Activated effector memory CD4-positive, alpha-beta T cell treated with anti-CD3 and anti-CD28 coated beads, Interleukin-2, amount 50 U/mL, for 16 hours (primary cell): ENCODE measurements around the gene SLC6A1.
"Not testable (repeated sequence)": the region's sequence is repeated elsewhere in the genome, so short reads cannot be mapped to it uniquely, and the experiment has no call there.

ENCODE experiments used
- DNase-seq: peaks from one replicate; pipeline ENCODE4 v3.0.0-alpha.2; 2020

SLC6A1 gene

DNA sequence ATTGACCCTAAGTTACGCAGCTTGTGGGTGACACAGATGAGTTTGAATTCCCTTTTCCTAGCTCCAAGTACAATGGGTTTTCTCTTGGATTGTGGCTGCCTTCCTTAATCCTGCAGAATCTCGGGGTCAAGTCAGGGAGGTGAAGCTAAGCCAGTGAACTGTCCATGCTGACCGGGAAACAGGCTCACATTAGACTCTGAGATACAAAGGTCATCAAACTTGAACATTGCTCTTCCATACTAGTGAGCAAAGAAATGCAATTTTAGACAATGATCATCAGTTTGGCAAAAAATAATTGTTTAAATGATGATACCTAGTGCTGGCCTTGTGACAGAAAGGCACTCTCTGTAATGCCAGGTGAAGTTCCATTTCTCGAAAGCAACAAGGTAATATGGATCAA, 31.6 kb downstream of the SLC6A1 start:
- no peak for DNase-seq

DNA sequence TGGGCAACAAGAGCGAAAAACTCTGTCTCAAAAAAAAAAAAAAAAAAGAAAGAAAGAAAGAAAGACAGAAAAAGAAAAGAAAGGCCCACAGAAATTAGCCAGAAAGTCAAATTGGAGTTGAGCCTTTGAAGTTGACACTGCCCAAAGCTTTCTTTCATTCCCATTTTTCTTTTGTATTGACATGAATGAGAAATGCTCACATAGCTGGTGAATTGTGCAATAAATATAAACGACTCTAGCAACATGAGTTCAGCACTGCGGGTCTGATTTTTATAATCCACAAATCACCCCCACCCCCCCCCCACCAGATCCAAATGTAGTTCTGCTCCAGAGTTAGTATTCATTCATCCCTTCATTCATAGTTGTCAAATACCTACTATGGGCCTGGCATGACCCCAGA, 37.4 kb downstream of the SLC6A1 start:
- no peak for DNase-seq

DNA sequence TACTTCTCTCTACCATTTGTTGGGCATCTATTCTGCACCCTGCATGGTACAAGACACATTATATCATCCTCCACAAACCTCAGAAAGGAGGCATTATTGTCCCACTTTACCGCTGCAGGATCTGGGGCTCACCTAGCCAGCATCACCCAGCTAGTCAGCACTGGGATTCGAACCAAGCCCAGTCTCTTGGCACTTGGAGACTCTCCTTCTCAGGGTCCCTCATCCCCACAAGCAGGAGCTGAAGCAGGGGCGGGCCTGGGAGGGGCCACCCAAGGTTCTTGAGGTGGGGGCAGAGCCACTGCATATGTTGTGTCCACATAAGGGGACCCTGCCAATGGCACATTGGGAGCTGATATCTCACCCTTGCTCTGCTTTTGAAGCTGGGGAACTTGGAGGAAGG, 41.3 kb downstream of the SLC6A1 start:
- DNase-seq: no peak

DNA sequence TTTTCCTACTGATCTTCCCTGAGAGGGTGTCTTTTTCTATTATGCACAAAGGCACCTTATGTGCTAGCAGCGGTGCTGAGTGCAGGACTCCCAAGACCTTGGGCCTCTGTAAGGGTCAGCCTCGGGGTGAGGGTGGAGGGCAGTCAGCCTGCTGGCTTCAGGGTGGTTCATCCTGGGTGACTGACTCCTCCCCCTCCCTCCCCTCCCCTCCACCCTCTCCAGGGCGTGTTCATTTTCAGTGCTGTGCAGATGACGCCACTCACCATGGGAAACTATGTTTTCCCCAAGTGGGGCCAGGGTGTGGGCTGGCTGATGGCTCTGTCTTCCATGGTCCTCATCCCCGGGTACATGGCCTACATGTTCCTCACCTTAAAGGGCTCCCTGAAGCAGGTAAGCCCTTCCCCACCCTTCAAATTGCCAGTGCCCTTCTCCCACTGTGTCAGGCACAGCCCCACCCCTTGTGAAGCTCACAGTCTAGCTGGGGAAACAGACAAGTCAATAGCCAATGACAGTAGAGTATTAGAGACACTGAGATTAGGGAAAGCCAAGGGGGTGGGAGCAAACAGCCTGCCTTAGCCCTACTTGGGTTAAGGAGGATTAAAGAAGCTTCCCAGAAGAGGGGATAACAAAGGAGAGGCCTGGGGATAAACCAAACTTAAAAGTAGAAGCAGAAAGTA, 41.9 kb downstream of the SLC6A1 start:
- no peak for DNase-seq

DNA sequence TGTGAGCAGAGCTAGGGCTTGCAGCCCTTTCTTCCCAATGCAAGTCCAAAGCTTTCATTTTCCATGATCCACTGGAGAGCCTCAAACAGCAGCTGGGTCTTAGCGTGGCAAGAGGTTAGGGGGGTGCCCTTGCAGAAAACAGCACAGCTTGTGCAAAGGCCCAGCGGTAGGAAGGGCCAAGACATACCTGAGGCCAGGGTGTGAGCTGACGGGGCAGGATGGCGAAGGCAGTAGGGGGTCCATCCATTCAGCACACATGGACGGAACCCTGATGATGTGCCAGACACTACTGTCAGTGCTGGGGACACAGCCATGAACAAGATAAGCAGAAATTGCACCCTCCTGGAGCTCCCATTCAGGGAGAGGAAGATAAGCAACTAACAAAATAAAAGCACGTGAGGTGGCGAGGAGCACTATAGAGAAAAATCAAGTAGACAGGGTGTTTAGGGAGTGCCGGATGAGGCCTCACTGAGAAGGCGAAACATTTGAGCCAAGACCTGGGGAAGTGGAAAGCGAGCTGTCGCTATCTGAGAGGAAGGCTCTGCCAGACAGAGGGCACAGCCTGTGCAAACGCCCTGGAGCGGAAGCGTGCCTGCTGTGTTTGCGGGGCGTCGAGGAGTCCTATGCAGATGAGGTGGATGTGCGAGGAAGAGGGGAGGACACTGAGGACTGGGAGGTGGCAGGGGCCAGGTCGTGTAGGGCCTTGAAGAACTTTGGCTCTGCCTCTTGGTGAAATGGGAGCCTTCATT, 43.4 kb downstream of the SLC6A1 start:
- DNase-seq: no peak

DNA sequence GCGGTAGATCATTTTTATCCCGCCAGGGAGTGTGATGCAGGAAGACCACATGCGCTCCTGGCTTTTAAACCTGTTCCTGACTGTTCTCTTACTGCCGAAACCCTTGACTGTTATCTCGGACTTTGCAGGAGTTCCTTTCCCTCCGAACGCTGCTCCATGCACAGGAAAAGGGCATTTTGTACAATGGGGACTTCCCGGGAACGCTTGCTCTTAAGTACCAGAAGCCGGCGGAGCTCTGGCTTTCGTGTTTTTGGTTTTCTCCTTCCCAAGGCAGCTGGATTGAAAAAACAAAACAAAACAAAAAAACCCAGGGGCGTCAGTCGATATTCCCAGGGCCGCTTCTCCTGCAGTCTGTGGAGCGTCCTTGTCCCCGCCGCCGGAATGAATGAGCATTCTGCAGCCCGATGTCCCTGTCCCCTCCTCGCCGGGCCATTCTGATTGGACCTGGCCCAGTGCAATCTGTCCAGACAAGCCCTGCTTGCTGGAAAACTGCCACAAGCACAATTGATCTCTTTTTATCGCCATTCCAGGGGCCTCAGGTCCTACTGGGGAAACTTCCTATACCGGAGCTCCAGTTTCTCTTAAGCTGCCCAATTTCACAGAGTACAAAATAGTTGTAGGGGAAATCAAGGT, 44.8 kb downstream of the SLC6A1 start:
- DNase-seq: no peak

DNA sequence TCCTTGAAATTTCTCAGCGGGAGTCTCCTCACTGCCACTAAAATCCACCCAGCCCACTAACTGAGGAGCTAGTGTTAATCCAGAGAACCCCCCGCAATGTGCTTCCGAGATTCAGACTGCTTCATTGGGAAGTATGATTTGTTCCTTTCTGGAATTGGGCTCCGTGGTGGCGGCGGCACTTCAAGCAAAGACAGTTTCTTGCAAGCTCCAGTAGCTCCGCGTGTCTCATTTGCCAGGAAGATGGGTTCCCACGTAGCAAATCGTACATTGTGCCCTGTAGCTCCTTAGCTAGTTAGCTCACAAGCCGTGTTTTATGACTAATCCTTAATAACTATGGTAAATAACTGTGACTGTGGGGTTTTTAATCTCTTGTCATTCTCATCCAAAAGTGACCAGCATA, 45.4 kb downstream of the SLC6A1 start:
- no peak for DNase-seq

DNA sequence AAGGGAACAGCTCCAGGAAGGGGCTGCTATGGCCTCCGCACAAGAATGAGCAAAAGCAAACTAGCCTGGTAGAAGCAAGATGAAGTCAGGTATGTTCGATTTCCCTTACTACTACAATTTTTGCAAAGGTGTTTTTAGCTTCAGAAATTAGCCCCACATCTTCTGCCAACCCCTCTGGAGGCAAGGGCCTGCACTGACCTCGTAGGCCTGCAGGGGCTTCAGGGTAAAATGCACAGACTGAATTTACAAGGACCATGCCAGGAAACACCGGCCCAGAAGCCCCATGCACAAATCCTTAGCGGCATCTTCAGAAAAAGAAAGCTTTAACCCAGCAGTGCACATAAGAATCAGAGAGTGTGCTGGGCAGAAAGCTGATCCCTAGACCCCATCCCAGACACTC, 53.0 kb downstream of the SLC6A1 start:
- DNase-seq: no peak

DNA sequence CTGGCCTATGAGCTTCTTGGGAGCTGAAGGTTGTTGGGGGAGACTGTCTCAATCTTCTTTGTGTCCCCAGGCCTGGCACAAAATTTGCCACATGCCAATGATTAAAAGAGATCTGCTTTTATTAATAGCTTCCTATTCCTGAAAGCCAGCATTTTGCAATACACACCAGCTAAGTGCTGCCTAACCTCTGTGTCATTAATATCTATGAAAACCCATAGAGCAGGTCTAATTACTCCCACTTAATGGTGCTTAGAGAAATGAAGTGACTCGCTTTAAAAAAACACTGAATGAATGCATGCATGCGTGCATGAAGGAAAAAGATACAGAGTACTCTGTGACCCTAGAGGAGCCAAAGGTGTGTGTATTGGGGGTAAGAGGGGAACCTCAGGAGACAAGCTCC, 55.0 kb downstream of the SLC6A1 start:
- no peak for DNase-seq

DNA sequence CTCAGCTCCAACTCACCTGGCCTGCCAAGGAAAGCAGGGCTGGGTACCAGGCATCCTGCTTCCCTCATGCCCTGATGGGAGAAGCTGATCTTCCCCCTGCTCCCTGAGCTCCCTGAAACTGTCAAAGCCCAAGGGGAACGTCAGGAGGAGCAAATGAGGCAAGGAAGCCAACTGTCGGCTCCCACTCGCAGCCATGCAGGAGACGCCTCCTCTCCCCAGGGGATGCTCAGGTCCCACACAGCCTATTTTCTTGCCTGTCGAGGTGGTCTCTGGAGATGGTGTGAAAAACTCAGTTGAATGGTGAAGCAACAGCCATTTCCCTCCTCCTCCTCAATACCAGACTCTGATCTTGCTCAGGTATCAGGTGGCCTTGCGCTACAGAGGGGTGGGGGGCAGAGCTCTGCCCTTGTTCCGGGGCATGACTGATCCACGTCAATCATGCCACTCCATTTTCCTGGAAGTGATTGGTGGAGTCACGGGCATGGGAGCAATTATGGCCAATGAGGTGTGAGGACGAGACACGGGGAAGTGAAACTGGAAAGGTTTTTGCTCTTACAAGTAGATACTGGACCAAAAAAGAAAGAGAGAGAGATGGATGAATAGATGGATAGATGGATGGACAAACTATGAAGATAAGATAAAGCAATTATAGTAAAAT, 58.2 kb downstream of the SLC6A1 start:
- no peak for DNase-seq

DNA sequence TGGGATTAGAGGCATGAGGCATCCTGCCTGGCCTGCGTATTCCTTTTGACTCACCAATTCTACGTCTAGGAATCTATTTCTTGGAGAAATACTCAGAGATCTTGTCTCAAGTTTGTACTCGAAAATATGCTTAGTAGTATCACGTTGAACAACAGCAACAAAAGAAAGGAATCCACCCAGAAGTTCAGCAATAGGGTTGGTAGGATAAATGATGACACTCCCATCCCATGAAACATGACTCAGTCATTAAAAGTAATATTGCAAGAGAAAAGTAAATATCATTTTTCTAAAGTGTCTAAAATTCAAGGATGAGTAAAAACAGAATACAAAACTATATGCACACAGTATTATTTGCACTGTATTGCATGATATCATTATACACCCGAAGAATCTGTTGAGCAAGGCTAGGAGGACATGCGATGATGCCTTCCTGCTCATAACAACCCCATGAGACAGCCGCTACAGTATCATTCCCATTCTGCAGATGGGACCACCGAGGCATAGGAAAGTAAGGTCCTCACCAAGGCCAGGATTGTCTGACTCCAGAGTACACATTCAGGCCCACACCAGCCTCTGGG, 61.5 kb downstream of the SLC6A1 start:
- no peak for DNase-seq

DNA sequence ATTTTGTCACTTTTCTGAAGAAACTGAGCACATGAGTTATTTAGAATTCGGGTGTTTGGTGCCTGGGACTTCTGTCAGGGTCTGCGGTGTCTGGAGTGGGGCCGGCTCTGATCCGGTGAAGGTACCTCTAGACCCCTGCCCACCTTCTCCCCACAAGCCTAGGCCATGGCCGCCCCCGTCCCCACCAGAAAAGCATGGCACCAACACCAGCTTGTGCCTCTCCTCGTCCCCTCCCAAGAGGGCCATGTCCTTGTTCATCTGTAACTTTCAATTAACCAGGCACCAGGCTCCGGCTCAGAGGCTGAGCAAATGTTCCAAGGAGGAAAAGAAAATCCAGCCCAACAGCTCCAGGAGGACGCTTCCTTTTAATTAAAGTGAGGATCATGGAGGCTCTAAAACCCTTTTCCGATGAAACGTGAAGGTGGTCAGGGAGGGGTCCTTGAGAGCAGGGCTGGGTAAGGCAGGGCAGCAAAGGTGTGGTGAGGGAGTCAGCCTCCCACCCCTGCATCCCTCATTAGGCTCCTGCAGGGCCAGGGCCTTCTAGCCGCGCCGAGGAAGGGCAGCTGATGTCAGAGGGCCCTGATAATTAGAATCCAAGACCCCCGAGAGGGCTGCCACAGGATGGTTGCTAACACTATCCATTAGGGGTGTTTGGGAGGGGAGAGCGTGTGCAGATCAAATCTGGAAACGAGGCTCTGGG, 62.3 kb downstream of the SLC6A1 start:
- DNase-seq: no peak

DNA sequence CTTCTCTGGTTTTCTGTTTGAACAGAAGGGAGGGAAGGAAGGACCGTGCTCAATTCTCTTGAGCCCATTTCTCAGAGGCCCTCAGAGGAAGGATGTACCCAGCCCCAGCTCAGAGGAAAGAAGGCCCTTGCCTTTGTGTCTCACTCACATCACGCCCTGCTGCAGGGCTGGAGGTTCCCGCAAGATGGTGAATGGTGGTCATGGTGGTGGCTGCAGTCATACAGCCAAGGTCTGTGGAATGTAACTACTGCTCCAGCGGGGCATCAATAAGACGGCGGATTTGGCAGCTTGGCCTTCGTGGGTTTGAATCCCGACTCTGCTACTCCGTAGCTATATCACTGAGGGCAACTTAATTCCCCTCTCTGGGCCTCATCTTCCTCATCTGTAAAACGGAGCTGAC, 62.9 kb downstream of the SLC6A1 start:
- no peak for DNase-seq

DNA sequence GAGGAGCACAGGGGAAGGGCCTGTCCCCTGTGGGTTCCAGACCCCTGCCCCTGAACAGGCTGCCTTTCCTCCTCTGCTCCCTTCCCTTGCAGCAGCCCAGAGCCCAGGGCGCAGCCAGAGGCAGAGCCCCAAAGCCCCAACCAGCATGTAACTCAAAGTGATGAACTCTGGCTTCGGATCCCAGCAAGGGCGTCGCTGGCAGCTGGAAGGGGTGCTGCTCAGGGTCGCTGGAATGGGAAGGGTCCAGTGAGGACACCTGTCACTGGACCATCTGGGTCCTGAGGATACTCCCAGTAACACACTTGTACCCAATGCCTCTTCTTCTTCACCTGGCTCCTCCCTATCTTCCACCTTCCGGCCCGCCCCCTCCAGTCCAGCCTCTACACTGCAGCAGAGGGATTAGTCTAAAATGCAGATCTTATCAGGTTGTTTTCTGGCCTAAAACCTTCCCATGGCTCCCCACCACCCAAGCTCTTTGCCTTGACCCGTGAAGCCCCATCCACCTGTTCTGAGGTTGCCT, 64.0 kb downstream of the SLC6A1 start:
- no peak for DNase-seq

DNA sequence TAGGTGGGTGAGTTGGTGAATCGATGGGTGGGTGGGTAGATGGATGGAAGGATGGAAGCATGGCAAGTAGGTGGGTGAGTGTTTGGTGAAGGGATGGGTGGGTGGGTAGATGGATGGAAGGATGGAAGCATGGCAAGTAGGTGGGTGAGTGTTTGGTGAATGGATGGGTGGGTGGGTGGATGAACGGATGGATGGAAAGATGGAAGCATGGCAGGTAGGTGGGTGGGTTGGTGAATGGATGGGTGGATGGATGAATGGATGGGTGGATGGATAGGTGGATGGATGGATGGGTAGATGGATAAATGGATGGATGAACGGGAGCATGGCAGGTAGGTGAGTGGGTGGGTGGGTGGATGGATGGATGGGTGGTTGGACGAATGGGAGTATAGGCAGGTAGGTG, 65.1 kb downstream of the SLC6A1 start:
- no peak for DNase-seq

DNA sequence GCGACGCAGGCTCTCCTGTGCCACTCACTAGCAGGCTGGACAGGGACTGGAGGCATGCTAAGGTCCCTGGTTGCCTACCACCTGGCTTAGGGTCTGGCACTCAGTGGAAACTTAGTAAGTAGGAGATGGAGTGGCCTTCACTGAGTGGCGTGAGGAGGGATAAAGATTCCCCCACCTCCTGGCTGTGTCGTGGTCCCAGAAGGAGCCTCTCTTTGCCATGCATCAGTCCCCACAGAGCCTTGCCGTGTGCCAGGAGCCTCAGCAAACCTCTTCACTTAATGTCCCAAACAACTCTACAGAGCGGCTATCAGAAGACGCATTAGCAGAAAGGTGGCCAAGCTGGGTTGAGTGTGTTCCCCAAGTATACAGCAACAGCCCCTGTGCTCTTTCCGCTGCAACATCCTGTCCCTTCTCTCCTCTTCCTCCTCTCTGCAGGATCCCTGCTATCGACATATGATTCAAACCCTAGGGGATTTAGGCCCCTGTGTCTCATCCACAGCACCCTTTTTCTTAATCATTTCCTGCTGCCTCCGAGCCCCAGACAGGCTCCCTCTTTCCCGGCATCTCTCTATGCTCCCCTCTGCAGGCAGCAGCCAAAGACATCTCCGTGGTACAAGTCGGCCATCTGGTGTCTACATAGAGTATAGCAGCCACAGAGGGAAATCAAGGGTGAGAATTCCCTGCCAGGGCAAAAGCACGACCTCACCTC, 66.7 kb downstream of the SLC6A1 start:
- DNase-seq: no peak

DNA sequence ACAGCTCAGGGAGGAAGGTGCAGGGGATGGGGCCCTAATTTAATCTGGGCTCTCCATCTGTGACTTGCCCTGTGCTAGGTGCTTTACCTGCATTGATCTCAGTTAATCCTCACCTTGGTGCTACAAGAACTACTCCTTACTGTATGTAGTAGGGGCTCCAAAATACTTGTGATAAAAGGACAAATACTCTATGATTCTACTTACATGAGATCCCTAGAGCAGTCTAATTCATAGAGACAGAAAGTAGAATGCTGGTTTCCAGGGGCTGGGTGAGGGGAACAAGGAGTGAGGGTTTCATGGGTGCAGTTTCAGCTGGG, 67.2 kb downstream of the SLC6A1 start:
- no peak for DNase-seq

DNA sequence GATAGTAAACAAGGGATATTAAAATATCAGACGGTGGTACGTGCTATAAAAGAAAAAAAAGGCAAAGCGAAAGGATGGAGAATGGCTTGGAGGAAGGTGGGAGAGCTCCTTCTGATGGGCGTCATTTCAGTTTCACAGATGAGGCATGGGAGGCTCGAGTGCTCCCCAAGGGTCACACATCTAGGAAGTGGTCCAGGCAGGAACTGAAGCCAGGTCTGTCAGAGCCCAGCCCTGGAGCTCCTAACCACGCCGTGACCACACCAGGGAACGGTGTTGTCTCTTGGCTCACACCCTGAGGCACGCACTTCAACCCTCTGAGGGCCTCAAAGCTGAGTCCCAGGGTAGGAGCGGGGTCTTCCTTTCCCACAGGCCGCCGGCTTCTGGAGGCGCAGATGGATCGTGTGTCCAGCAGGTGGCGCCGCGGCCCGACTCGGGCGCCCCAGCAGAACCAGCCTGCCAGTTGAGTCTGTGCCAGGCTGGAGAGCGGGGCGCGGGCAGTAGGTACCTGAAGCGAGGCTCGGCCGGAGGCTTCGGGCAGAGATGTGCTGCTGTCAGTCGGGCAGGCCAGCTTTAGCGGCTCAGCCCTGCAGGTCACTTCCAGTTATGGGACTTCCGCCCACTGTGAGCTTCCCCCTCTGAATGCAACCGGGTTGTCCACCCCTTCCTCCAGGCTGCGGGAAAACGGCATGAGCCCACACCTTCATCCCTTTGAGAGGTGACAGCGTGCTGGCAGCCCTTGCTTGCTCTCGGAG, 68.1 kb downstream of the SLC6A1 start:
- peak; percentile 79 for DNase-seq

DNA sequence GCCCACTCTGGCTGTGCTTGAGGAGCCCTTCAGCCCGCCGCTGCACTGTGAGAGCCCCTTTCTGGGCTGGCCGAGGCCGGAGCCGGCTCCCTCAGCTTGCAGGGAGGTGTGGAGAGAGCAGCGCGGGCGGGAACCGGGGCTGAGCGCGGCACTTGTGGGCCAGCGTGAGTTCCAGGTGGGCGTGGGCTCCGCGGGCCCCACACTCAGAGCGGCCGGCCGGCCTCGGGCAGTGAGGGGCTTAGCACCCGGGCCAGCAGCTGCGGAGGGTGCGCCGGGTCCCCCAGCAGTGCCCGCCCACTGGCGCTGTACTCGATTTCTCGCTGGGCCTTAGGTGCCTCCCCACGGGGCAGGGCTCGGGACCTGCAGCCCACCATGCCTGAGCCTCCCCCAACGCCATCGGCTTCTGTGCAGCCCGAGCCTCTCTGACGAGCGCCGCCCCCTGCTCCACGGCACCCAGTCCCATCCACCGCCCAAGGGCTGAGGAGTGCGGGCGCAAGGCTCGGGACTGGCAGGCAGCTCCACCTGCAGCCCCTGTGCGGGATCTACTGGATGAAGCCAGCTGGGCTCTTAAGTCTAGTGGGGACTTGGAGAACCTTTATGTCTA, 68.8 kb downstream of the SLC6A1 start:
- not testable (repeated sequence) for DNase-seq

DNA sequence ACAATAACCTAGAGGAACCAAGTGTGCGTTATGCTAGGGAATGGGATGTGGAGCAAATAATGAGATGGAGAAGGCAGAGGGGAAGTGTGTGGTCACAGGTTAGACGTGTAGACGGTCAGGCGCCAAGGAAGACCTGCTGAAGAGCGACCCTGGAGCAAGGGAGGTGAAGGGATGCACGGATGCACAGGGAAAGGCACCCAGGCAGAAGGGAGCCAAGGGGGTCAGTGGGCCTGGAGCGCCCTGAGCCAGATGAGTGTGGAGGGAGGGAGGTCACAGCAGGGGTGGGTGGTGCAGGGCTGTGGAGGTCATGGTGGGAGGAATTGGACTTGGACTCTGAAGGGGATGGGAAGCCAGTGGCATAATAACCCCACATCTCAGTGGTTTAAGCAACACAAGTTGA, 70.2 kb downstream of the SLC6A1 start:
- no peak for DNase-seq
